CD4-positive, alpha-beta T cell treated with Interleukin-2 at 100 ng/mL for 4 hours (primary cell): ENCODE results near the gene CREB3L2.
"Not testable (repeated sequence)": the region's sequence is repeated elsewhere in the genome, so short reads cannot be mapped to it uniquely, and the experiment has no call there.

Source experiments
- DNase-seq: peaks from one replicate; pipeline ENCODE4 v3.0.0-alpha.2; 2020; ENCODE audit warnings: low spot score

CREB3L2 gene

DNA sequence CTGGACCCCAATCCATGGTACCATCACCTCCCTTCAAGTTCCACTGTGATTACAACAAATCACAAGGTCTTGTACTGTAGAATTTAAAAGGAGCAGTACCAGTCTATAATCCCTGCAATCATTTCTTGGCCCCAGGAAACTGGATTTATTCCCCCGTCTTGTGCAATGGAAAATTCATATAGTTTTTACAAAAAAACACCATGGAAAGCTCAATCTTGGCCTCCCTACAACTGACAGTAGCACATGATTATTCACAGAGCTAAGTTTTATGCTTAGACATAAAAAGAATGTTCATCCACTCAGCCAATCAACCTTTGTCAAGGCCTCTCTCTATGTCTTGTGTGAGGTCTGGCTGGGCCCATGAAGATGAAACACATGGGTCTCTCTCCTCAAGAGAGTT is 165.3 kb downstream of the CREB3L2 start:
- no peak for DNase-seq

DNA sequence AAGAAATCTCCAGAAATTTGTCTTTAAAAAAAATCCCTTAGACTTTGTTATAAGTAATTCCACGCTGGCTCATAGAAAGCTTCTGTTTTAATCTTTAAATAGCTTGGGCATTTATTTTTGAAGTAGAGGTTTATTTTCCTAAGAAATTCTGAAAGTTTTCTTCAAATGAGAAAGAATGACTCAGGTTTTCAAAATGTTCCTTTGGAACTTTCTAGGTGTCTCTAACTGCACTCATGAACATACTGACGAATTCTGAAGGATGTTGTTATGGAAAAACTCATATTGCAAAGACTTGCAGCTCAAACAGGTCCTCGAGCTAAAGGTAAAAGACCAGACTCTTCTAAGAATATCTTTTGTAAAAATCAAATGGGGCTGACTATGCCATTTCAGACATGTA is 165.8 kb downstream of the CREB3L2 start:
- DNase-seq, result no peak

DNA sequence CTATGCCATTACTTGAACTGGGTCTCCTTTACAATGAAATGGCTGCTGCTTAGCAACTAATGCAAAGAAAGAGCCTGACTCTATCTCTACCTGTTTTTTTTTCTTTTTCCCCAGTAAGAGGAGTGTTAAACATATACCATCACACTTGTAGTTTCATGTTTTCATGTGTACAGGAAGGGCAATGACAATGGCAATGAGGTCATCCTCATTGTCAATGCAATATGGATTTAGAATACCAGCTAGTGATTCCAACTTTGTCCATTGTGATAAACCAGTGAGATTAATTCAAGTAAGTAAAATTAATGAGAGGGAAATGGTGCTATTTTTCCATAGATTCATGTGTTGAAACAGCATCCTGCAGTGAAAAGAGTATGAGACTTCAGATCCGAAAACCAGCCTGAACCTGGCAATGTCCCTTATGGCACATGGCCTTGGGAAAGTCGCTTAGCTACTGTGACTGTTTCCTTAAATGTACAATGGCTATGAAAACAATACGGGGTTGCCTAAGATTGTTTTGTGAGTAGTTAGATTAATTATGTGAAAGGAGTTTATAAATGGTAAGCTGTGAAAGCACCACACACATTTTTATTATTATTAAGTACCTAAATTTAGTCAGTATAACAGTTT is 166.3 kb downstream of the CREB3L2 start:
- no peak for DNase-seq

GRCh38 chr7:137834552-137834951 is 167.3 kb downstream of the CREB3L2 start:
- no peak for DNase-seq

- DNase-seq, result not testable (repeated sequence)
Observed at GRCh38 chr7:137832990-137833389, 168.9 kb downstream of the CREB3L2 start.

DNA sequence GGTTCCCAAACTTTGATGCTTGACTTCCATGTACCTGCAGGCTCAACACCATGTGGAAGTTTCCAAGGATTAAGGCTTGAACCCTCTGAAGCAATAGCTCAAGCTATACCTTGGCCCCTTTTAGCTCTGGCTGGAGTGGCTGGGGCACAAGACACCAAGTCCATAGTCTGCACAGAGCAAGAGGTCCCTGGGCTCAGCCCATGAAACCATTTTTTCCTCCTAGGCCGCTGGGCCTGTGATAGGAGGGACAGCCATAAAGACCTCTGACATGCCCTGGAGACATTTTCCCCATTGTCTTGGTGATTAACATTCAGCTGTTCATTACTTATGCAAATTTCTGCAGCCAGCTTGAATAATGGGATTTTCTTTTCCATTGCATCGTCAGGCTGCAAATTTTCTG is 169.5 kb downstream of the CREB3L2 start:
- no peak for DNase-seq

DNA sequence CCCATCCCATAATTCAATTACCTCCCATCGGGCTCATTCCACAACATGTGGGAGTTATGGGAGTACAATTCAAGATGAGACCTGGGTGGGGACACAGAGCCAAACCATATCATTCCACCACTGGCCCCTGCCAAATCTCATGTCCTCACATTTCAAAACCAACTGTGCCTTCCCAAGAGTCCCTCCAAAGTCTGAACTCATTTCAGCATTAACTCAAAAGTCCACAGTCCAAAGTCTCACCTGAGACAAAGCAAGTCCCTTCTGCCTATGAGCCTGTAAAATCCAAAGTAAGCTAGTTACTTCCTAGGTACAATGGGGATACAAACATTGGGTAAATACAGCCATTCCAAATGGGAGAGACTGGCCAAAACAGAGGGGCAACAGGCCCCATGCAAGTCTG is 170.3 kb downstream of the CREB3L2 start:
- not testable (repeated sequence) for DNase-seq

DNA sequence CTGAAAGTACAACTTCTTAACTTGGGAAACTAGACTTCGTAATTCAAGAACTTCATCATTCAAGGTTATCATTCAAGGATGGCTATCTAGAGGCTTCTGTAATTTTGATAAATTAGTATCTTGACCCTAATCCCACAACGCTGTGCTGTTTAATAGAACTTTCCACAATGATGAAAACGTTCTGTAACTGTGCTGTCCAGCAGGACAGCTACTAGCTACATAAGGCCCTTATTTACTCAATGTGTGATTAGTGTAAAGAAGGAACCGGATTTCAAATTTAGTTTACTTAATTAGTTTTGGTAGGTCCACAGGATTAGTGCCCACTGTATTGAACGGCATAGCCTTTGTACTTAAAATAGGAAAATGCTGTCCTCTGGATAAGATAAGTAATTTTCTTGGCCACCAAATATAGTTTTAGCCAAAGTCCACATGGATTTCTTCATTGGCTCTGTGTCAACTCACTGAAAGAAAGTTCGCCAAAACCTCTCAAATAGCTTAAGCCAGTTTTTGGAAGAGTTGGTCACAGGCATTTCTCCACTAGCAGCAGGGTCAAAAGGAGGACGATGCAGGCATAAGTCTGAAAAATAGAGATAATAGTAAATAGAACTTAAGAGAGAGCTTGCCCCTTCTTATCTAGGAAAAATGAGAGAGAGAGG is 172.4 kb downstream of the CREB3L2 start:
- DNase-seq, result no peak

- DNase-seq, result no peak
Observed at GRCh38 chr7:137828456-137828855, 173.4 kb downstream of the CREB3L2 start.

- no peak for DNase-seq
Observed at GRCh38 chr7:137825489-137825888, 176.4 kb downstream of the CREB3L2 start.
